SW 1271 (cell line): Measurements from ENCODE around the gene OR13D1.
"Not testable (repeated sequence)": the region's sequence is repeated elsewhere in the genome, so short reads cannot be mapped to it uniquely, and the experiment has no call there.

Experiments used
- DNase-seq, 2 experiments: peaks; one replicate each; lab custom pipeline; 2025; lab: John Stamatoyannopoulos, UW

The OR13D1 gene, protein sequence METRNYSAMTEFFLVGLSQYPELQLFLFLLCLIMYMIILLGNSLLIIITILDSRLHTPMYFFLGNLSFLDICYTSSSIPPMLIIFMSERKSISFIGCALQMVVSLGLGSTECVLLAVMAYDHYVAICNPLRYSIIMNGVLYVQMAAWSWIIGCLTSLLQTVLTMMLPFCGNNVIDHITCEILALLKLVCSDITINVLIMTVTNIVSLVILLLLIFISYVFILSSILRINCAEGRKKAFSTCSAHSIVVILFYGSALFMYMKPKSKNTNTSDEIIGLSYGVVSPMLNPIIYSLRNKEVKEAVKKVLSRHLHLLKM

DNA sequence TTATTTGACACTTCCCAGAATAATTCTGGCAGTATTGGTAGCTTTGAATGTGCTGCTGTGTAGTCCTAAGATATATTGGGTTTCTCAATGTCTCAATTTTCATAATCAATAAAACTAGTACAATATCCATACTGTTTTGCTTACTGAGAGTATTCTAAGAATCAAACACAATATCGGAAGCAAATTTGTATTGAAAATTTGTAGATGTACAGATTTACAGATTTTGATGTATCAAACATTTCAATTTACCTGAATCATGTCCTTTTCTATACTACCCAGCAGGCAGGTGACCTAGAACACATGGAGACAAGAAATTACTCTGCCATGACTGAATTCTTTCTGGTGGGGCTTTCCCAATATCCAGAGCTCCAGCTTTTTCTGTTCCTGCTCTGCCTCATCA, at the start of gene OR13D1:
TSS of gene OR13D1 (plus strand) at position 301 of the 400 bp plus-strand sequence. CDS start at position 301, 0 bp downstream.
- DNase-seq: no peak

DNA sequence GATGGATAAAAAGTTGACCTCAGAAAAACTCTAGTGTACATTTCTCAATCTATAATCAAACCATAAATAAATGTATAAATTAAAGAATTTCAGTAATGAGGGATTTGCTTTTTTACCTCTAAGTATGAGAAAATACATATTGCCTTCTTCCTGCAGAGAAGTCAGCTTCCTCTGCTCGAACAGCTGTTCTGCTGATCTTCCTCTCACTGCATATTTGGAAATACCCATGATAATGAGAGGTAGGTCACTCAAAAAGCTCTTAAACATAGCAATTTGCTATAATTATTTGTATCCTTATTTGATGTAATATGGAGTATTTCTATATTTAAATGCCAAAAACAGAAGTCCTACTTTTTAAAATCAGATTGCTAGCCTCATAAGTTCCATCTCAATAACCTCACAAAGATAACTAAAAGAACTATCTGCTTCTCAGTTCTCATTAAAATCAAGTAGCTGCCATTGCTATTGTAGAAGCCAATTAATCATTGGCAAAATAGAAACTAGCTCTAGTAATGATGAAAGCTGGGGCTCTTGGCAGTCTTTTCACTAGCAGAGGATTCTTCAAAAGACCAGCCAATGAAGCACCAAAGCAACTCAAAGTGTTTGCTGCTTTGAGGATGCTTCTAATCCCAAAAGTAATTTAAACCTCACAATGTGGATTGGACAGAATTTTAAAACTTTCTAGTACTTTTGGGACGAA, 35.7 kb upstream of the OR13D1 start:
- no peak for DNase-seq

DNA sequence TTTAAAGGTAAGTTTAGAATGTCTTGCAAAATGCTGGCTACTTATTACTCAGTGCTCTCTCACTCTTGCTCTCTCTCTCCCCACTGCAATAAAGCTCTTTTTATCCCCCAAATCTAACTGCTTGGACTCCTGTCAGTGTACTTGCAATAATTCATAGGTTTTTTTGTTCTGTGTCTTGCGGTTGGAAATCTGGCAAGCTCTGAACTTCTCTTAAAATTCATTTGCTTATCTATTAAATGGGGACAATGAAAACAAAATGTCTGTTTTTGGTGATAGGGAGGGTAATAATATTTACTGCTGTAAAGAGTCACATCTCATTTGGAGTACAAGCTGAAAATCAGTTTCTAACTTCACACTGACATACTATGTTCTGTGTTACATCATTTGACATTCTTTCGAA, 18.7 kb upstream of the OR13D1 start:
- no peak for DNase-seq

DNA sequence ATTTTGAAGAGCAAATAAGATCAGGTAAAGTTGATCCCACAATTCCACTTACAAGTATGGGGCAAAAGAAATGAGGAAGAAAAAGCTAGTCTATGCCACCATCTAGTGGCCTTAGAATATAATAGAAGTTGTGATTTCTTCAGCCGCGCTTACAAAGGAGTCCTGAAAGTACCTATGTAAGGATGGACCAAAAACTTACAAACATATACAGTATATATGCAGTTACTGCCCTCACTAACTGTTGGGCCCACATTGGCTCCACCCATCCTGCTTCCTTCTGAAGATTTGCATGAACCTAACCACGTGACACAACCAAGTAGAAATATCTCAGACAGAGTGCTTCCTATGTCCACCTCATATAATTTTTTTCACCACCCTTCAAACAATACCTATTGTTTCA, 11.7 kb upstream of the OR13D1 start:
- peak; percentile 40 to 77 for DNase-seq

DNA sequence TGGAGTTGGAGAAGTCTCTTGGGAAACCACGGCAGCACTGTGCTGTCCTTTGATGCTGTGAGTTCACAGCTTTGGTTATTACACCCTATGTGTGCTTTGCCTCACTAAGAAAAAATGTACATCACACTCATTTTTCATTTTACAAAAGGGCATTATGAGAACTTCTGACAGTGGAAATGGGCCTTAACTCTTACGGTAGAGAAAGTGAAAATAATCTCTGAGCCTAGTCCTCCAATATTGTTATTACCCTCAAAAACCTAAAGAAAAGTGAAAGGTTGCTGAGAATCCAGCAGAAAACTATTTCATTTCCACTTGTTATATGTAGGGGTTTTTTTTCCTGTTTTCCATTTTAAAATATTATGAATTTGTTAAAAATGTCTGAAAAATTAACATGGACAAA, 8.2 kb upstream of the OR13D1 start:
- no peak for DNase-seq

DNA sequence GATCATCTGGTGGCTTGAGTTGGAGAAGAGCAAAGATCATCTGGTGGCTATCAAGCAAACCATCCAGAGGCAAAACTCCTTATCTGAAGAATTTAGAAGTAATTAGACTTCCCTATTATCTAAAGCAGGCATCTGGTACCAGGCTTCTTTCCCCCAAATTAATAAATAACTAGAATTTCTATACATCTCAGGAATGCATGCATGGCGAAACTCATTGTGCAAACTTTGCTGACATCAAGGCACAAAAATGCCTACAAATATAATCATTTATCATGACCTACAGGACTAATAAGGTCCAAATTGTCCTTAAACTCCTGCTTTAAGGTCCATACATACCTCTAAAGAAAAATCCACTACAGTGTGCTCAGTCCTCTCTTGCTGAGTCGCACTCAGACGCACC, 6.0 kb downstream of the OR13D1 start:
- no peak for DNase-seq

DNA sequence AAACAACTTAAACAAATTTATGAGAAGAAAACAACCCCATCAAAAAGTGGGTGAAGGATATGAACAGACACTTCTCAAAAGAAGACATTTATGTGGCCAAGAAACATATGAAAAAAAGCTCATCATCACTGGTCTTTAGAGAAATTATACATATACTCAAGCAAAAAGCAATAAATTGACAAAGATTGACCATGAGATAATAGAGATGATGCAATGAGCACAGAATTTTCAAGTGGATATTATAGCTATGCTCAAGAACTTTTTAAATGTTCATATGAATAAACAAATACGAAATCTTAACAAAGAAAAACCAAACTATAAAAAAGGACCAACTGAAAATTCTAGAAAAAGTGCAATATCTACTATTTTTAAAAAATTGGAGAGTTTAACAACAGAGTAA, 14.4 kb downstream of the OR13D1 start:
- not testable (repeated sequence) for DNase-seq

DNA sequence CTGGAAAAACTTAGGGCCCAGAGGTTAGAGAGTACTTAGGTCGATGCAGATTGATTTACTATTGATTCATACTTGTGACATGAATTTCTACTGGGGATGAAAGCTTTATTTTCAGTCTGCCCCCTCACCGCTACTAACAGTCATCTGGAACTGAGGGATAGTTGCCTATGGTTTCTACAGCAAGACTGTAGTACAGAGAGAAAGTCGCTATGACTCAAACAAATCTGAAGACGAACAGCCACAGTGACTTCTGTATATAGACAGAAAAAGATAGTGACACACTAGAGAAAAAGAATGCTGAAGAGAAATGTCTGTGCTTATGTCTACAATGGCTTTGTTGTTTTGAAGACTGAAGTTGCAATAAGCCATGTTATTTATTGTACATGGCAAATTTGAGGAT, 17.3 kb downstream of the OR13D1 start:
- DNase-seq: no peak

DNA sequence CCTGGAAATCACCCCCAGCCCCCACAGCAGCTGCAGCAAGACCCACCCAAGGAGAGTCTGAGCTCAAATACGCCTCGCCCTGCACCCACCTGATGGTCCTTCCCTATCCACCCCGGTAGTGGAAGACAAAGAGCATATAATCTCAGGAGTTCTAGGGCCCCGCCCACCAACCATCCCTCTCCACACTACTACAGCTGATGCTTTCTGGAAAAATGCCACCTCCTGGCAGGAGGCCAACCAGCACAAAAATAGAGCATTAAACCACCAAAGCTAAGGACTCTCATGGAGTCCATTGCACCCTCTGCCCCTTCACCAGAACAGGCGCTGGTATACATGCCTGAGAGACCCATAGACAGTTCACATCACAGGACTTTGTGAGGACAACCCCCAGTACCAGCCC, 30.7 kb downstream of the OR13D1 start:
- no peak for DNase-seq

DNA sequence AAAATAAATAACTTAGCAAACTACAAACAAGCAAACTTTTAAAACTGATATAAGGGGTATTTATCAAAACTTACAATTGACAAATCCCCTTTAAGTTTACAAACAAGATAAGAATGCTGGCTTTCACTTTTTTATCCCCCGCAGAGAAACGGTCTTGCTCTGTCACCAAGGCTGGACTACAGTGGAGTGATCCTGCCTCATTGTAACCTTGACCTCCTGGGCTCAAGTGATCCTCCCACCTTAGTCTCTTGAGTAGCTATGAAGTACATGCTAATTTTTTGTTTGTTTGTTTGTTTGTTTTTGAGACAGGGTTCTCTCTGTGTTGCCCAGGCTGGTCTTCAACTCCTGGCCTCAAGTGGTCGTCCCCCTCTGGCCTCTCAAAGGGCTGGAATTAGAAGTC, 44.1 kb downstream of the OR13D1 start:
- DNase-seq: no peak

DNA sequence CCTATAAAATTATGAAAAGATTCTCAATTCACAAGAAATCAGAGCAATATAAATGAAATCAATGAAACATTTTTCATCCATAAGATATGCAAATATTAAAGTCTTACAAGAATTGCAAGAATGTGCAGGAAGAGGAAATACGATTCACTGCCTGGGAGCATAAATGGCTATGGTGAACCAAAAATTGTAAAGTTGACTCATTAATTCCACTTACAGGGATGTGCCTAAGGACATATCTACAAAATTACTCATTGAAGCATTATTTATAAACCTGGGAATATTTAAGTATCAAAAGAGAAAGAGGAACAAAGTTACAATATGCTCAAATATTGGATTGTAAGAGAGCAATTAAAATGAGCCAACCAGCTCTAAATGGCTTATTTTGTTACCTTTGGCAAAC, 46.3 kb downstream of the OR13D1 start:
- DNase-seq: peak; percentile 32 to 49

DNA sequence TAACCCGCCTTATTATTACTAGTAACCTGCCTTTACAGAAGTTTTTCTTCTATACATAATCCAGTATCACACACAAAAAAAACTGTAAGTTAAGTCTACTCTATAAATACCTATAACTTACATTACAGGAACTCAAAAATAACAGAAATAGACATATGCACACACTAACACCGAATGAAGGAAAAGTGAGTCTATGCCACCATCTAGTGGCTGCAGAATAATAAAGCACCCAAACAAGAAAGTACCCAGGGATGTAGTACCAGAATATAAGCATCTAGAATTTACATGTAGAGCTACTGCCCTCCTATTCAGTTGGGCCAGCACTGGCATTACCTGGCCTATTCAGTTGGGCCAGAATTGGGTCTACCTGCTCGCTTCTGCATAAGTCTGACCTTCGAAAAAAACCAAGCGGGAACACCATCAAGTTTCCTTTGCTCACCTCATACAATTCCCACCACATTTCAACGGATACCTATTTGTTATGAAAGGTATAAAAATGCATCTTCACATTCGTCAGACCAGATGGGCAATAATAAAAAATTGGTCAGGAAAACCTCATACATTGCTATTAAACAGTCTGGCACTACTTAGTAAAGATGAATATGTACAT, 49.2 kb downstream of the OR13D1 start:
- DNase-seq: peak in 1 of 2 experiments; percentile 82
